Subcutaneous adipose tissue (tissue), 4 donors: Measurements from ENCODE around the gene TPRX1. TPM values are rescaled to one million over a fixed set of nuclear protein-coding genes. Genes with fewer than 3 reads are reported as not detected.

Source experiments
- small RNA-seq: library from RNA; depleted of rRNA; stranded (forward); fragments of <200 nt; gene quantifications from one replicate; pipeline ENCODE3, GENCODE V24; 2016
- total RNA-seq, 4 donors: library from RNA; depleted of rRNA; stranded (reverse); fragments of >200 nt; gene quantifications; one replicate each; pipeline ENCODE4 v1.1.0, GENCODE V29; 2016
- TF ChIP-seq, protein P1 (sequence below): fragments of 450-650 bp; IDR thresholded peaks from one replicate; pipeline ENCODE4 v1.5.1; 2016; ENCODE audit warnings: low read depth, mild to moderate bottlenecking, control low read depth, antibody characterized with exemption, moderate library complexity

TPRX1 gene
- total RNA-seq, 4 donors from 2014 or later = not detected

DNA sequence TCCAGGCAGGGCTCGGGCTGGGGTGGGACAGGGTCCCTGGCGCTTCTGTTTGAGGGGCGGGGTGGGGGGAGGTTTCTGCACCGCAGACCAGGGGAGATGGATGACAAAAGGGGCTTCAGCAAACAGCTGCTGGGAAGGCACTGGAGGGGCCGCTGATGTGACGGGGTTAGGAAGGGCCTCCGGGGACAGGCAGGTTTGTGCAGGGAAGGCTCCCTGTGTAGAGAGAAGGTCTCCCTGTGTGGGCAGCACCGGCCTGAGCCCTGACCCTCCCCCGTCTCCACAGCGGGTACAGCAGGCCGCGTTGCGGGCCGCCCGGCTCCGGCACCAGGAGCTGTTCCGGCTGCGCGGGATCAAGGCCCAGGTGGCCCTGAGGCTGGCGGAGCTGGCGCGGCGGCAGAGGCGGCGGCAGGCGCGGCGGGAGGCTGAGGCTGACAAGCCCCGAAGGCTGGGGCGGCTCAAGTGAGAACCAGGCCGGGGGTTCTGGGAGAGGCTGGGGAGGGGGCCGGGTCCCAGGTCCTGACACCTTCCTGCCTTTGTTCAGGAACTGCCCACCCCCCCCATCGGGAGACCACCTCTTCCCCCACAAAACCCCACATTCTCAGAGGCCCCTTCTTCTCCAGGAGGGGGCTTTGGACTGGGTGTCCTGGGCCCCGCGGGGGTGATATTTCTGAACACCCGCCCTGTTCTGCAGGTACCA is 49.1 kb downstream of the TPRX1 start:
- TF ChIP-seq, protein P1, sequence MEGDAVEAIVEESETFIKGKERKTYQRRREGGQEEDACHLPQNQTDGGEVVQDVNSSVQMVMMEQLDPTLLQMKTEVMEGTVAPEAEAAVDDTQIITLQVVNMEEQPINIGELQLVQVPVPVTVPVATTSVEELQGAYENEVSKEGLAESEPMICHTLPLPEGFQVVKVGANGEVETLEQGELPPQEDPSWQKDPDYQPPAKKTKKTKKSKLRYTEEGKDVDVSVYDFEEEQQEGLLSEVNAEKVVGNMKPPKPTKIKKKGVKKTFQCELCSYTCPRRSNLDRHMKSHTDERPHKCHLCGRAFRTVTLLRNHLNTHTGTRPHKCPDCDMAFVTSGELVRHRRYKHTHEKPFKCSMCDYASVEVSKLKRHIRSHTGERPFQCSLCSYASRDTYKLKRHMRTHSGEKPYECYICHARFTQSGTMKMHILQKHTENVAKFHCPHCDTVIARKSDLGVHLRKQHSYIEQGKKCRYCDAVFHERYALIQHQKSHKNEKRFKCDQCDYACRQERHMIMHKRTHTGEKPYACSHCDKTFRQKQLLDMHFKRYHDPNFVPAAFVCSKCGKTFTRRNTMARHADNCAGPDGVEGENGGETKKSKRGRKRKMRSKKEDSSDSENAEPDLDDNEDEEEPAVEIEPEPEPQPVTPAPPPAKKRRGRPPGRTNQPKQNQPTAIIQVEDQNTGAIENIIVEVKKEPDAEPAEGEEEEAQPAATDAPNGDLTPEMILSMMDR = no peak

DNA sequence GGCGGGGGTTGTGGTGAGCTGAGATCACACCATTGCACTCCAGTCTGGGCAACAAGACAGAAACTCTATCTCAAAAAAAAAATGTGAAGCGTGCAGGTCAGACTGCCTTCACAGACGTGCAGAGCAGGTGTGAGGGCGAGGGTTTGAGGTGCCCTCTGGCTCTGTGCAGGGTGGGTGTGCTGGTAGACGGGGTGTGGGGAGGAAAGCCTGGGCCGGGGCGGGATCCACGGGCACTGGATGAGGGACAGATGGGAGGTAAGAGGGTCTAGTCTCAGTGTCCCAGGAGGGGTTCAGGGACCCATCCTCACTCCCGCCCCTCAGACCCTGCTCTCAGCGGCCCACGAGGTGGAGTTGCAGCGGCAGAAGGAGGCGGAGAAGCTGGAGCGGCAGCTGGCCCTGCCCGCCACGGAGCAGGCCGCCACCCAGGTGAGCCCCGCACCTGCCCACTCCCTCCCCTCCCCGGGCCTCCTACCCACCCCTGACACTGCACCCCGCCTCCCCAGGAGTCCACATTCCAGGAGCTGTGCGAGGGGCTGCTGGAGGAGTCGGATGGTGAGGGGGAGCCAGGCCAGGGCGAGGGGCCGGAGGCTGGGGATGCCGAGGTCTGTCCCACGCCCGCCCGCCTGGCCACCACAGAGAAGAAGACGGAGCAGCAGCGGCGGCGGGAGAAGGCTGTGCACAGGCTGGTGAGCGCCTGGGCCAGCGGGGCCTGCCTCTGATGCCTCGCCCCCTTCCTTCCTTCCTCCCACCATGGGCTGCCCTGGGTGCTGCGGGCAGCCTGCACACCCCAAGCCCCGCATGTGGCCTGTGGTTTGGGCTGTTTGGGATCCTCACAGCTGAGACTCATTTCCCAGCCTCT is 49.9 kb downstream of the TPRX1 start:
- TF ChIP-seq, protein P1 = no peak

DNA sequence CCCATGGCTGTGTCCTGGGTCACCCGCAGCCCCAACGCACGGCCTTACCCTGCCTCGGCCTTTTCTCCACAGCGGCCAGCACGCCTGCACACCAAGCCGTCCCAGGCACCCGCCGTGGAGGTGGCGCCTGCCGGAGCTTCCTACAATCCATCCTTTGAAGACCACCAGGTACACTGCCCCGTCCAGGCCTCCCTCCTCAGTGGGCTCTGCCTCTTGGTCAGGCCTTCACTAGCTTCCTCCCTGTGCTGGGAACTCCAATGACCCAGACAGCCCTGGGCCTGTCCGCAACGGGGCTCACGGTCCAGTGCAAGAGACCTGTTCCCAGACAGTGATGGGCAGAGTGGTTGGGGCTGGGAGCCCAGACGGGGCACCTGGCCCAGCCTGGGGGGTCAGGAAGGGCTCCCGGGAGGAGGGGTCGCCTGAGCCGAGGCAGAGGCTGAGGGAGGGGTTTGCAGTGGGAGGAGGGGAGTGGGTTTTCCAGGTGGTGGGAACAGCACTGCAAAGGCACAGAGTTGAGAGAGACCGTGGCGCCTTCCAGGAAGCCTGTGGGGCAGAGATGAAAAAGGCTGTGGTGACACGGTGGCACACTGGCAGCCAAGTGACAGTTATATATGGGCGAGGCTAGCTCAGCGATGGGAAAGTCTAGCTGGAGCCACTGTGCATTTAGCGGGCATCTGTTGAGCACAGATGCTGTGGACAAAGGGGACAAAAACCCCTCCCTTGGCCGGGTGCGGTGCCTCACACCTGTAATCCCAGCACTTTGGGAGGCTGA is 51.7 kb downstream of the TPRX1 start:
- TF ChIP-seq, protein P1 = no peak

Small RNAs within 50 kb of the gene (small RNA-seq; reads per million reads assigned to genes)
- gene AC008745.1 (not detected), gene SNORD23 (not detected)

Other genes starting within 250 kb of the TPRX1 start
- gene ZNF541, start 231.4 kb downstream of the TPRX1 start, total RNA-seq = 1 to 10 TPM in 1 of 4 donors, under 1 TPM in 1, not detected in 2; 0.44 to 2.3 TPM
- gene BICRA, start 195.4 kb downstream of the TPRX1 start, total RNA-seq = 10 to 100 TPM in 2 of 4 donors, 1 to 10 TPM in 2; 5.1 to 13.2 (median 8.8) TPM
- gene EHD2, start 91.1 kb downstream of the TPRX1 start, total RNA-seq = 100 to 1,000 TPM in 3 of 4 donors, 10 to 100 TPM in 1; 77.5 to 340 (median 130) TPM
- gene NOP53, start 59.0 kb downstream of the TPRX1 start, total RNA-seq = 100 to 1,000 TPM; 154 to 426 (median 281) TPM
- 100 to 1,000 TPM; 185 to 262 (median 222) TPM for gene SELENOW, start 25.8 kb downstream of the TPRX1 start, total RNA-seq
- gene CRX, start 17.4 kb upstream of the TPRX1 start, total RNA-seq = not detected
- not detected for gene TPRX2, start 54.7 kb upstream of the TPRX1 start, total RNA-seq
- gene SULT2A1, start 81.8 kb upstream of the TPRX1 start, total RNA-seq = not detected
- not detected for gene BSPH1, start 187.6 kb upstream of the TPRX1 start, total RNA-seq
- not detected for gene ELSPBP1, start 190.1 kb upstream of the TPRX1 start, total RNA-seq
- gene CABP5, start 239.5 kb upstream of the TPRX1 start, total RNA-seq = not detected